Esophagus squamous epithelium (tissue), 4 donors: ENCODE measurements around the gene ZNF575.

Source experiments
- POLR2A ChIP-seq, 4 donors: fragments of 450-650 bp; IDR thresholded peaks; one replicate each; pipeline ENCODE4 v1.6.1; 2017; ENCODE audit warnings: antibody characterized with exemption in 4 of 4, mild to moderate bottlenecking in 4 of 4, moderate library complexity in 3 of 4
- TF ChIP-seq, protein P1 (sequence below), 6 experiments: fragments of 450-650 bp in 4 of 6; fragments of 200-600 bp in 2 of 6; sonication (generic) in 2 of 6; IDR thresholded peaks; one replicate each; pipeline ENCODE4 v1.5.1; 2016 to 2019; ENCODE audit warnings: antibody characterized with exemption in 6 of 6, mild to moderate bottlenecking in 4 of 6, moderate library complexity in 4 of 6

GRCh38 chr19:43555185-43555770, 22.3 kb downstream of the ZNF575 start:
- TF ChIP-seq, protein P1, sequence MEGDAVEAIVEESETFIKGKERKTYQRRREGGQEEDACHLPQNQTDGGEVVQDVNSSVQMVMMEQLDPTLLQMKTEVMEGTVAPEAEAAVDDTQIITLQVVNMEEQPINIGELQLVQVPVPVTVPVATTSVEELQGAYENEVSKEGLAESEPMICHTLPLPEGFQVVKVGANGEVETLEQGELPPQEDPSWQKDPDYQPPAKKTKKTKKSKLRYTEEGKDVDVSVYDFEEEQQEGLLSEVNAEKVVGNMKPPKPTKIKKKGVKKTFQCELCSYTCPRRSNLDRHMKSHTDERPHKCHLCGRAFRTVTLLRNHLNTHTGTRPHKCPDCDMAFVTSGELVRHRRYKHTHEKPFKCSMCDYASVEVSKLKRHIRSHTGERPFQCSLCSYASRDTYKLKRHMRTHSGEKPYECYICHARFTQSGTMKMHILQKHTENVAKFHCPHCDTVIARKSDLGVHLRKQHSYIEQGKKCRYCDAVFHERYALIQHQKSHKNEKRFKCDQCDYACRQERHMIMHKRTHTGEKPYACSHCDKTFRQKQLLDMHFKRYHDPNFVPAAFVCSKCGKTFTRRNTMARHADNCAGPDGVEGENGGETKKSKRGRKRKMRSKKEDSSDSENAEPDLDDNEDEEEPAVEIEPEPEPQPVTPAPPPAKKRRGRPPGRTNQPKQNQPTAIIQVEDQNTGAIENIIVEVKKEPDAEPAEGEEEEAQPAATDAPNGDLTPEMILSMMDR (IDR thresholded peaks at IDR 0.05), result peak in 5 of 6 experiments; percentile 42 to 72 (median 59)
- TF ChIP-seq POLR2A (IDR thresholded peaks at IDR 0.05), result no peak
